NT2/D1 (cell line): Measurements from ENCODE around the gene NAV2.

ENCODE experiments used
- SUZ12 ChIP-seq: IDR thresholded peaks from 2 replicates; pipeline ENCODE4 v1.6.1; 2011; ENCODE audit not compliant: insufficient read length, insufficient read depth; ENCODE audit errors: extremely low read depth
- YY1 ChIP-seq: IDR thresholded peaks from 2 replicates; pipeline ENCODE4 v1.6.1; 2011; ENCODE audit not compliant: insufficient read length, insufficient read depth
- ZNF274 ChIP-seq: IDR thresholded peaks from 2 replicates; pipeline ENCODE4 v1.6.1; 2011; ENCODE audit warnings: mild to moderate bottlenecking, low read depth, low read length

- TF ChIP-seq ZNF274 (no peak), SUZ12 (no peak), YY1 (no peak)
Observed at GRCh38 chr11:19767627-19768151, 55.1 kb downstream of the NAV2 start.
